Measurements from ENCODE around the gene TBX6.

TBX6 gene

GRCh38 chr16:30113711-30114333 lies 22.1 kb upstream of the TBX6 start:
- DNase-seq = no peak

GRCh38 chr16:30113031-30113710 lies 21.4 kb upstream of the TBX6 start, which contains the start of gene GDPD3:
GDPD3 (minus strand) TSS chr16:30113537; CDS start chr16:30113478, 59 bp downstream.
- DNase-seq = no peak

GRCh38 chr16:30112197-30113030 lies 20.7 kb upstream of the TBX6 start:
- DNase-seq = peak; percentile 52

- no peak for DNase-seq
These were observed 18.9 kb upstream of the TBX6 start for GRCh38 chr16:30110661-30111060.

- DNase-seq = no peak
These were observed 16.5 kb upstream of the TBX6 start for GRCh38 chr16:30108059-30108850.

- DNase-seq = no peak
These were observed 12.8 kb upstream of the TBX6 start for GRCh38 chr16:30104492-30104891.

- no peak for DNase-seq
These were observed 12.4 kb upstream of the TBX6 start for GRCh38 chr16:30104090-30104489.

- no peak for DNase-seq
These were observed 5.3 kb upstream of the TBX6 start for GRCh38 chr16:30096862-30097563.

GRCh38 chr16:30096105-30096861 lies 4.6 kb upstream of the TBX6 start, which contains the start of gene YPEL3:
YPEL3 (minus strand) TSS chr16:30096213; CDS start chr16:30095482, 731 bp downstream.
- peak; percentile 85 for DNase-seq

GRCh38 chr16:30095166-30096078 lies 3.7 kb upstream of the TBX6 start:
- DNase-seq = no peak

GRCh38 chr16:30094541-30095165 lies 2.9 kb upstream of the TBX6 start:
- no peak for DNase-seq

- peak; percentile 56 for DNase-seq
These were observed 768 bp upstream of the TBX6 start for GRCh38 chr16:30092373-30093010.

GRCh38 chr16:30090610-30091331 lies 953 bp downstream of the TBX6 start:
- no peak for DNase-seq

GRCh38 chr16:30088832-30089624 lies 2.7 kb downstream of the TBX6 start:
- no peak for DNase-seq

GRCh38 chr16:30088237-30088831 lies 3.4 kb downstream of the TBX6 start:
- no peak for DNase-seq

- no peak for DNase-seq
These were observed 4.4 kb downstream of the TBX6 start for GRCh38 chr16:30087181-30087898.
